Heart right ventricle (tissue), 16 donors: Measurements from ENCODE around the gene PUDP. TPM values are rescaled to one million over a fixed set of nuclear protein-coding genes. Genes with fewer than 3 reads are reported as not detected.

Experiments used
- ATAC-seq, 8 donors: fragments of 200-7000 bp; cut with Tn5 transposase; one replicate each; pipeline ENCODE4 v1.9.1; 2020; ENCODE audit warnings: mild to moderate bottlenecking in 8 of 8, moderate library complexity in 8 of 8, moderate number of reproducible peaks in 1 of 8
- DNase-seq, 2 donors: peaks; one replicate each; pipeline ENCODE4 v3.0.0-alpha.2; 2020
- H3K27ac ChIP-seq, 10 donors: fragments of 200-600 bp; sonication (generic) in 2 of 10; one replicate each; pipeline versions ENCODE4 v1.5.0 to v1.8.0; 2020 to 2022; ENCODE audit warnings: mild to moderate bottlenecking in 3 of 10
- H3K27me3 ChIP-seq, 7 donors: fragments of 200-600 bp; one replicate each; pipeline ENCODE4 v1.8.0; 2021 to 2022; ENCODE audit warnings: mild to moderate bottlenecking in 2 of 7
- H3K36me3 ChIP-seq, 9 donors: fragments of 200-600 bp; sonication (generic) in 1 of 9; one replicate each; pipeline versions ENCODE4 v1.5.0 to v1.8.0; 2020 to 2022; ENCODE audit warnings: mild to moderate bottlenecking in 2 of 9
- H3K4me1 ChIP-seq, 9 donors: fragments of 200-600 bp; sonication (generic) in 1 of 9; one replicate each; pipeline versions ENCODE4 v1.5.0 to v1.8.0; 2020 to 2022; ENCODE audit warnings: mild to moderate bottlenecking in 4 of 9
- H3K4me3 ChIP-seq, 10 donors: fragments of 200-600 bp; sonication (generic) in 2 of 10; one replicate each; pipeline versions ENCODE4 v1.5.0 to v1.8.0; 2020 to 2022; ENCODE audit warnings: mild to moderate bottlenecking in 7 of 10, moderate library complexity in 2 of 10
- H3K9me3 ChIP-seq, 11 donors: fragments of 200-600 bp in 10 of 11; sonication (generic) in 2 of 11; one replicate each; pipeline versions ENCODE4 v1.5.0 to v1.8.0; 2013 to 2022; ENCODE audit warnings: mild to moderate bottlenecking in 2 of 11, control low read depth in 1 of 11, moderate library complexity in 1 of 11
- CTCF ChIP-seq, 9 donors: fragments of 200-600 bp; sonication (generic) in 2 of 9; IDR thresholded peaks; one replicate each; pipeline versions ENCODE4 v1.5.0 to v1.8.0; 2021 to 2022; ENCODE audit warnings: antibody characterized with exemption in 9 of 9, mild to moderate bottlenecking in 5 of 9, moderate library complexity in 1 of 9
- WGBS, 2 donors: extraction: QIAGEN DNeasy Blood & Tissue Kit; methylation state at CpG; one replicate each; pipeline ENCODE4 v1.1.7; 2013; ENCODE audit warnings: inconsistent platforms in 1 of 2; 5-methylcytosine and 5-hydroxymethylcytosine counted together
- intact Hi-C, 10 donors: fragments of 100-400 bp; cut with DNase I; formaldehyde crosslinking; loops; one replicate each; pipeline versions ENCODE4 v1.11.1 to v1.14.2; 2022
- polyA plus RNA-seq, 2 donors: library from polyadenylated mRNA; stranded (reverse); fragments of 200-250 nt; gene quantifications; one replicate each; pipeline ENCODE4 v1.2.3, GENCODE V29; 2013
- total RNA-seq, 10 donors: library from RNA; stranded (reverse); fragmentation: NEBNext Ultra II Directional in 3 of 10; extraction: Animal tissue kit (Norgen Biotek cat#: 25700) in 3 of 10; gene quantifications; one replicate each; pipeline versions ENCODE4 v1.2.1 to v1.2.4, GENCODE V29; 2021 to 2023
- donor health status: Arrhythmogenic right ventricular cardiomyopathy.
- donor health status: ischemic (EF 13 %, LVEDD 7.1; RV severe dilation, severe dysfunction).
- donor health status: healthy with polysubstance abuse.
- donor health status: DM: no; HTN: yes; CAD: no.
- donor health status: DM: no; HTN: no; CAD: no.
- donor health status: ischemic (EF 25% LVEDD 6.9; RV normal size, moderate dysfunction).
- donor health status: ischemic (EF 25% LVEDD 5.7; RV mildly dilated, moderate dysfunction).
- donor health status: healthy.
- donor health status: DM: yes; HTN: yes; CAD: no.
- donor health status: Ischemic cardiomyopathy.
- donor health status: ischemic (EF 35%, LVEDD 5.7; RV mildly dilated, moderate dysfunction).
- donor health status: nonischemic (EF 11% LVEDD 7.7; RV severe dilation, severe dysfunction).
- donor health status: DM: yes; HTN: yes; CAD: no.
- donor health status: PGD.
- donor health status: ischemic (EF 29% LVEDD 5.4; RV normal size, mild dysfunction).
- donor health status: nonischemic (EF 23%, LVEDD 6.1; RV moderate dilation, normal function).

PUDP gene
- total and polyA plus RNA-seq, 12 donors: 9.1 to 27.0 (median 21.0) TPM

GRCh38 chrX:7163146-7163677 is 15.3 kb upstream of the PUDP start:
- Histone ChIP-seq H3K9me3 (peaks cover 0 to 1% (median 0%) of the 10 kb centered on the region in 11 donors), H3K36me3 (no peaks in the 10 kb centered on the region), H3K4me1 (no peaks in the 10 kb centered on the region), H3K27me3 (no peaks in the 10 kb centered on the region), H3K27ac (no peak overlapping the region), H3K4me3 (no peak overlapping the region)
- ATAC-seq (no peak), DNase-seq (no peak)
- 67 to 81% methylated on average over 1 of the region's 1 CpG for WGBS, 2 donors
- intact Hi-C loops: no loop called here
- TF ChIP-seq CTCF (IDR thresholded peaks at IDR 0.05): no peak

- Histone ChIP-seq H3K36me3 (no peaks in the 10 kb centered on the region), H3K4me1 (no peaks in the 10 kb centered on the region), H3K27ac (no peak overlapping the region), H3K9me3 (no peaks in the 10 kb centered on the region), H3K4me3 (no peak overlapping the region), H3K27me3 (no peaks in the 10 kb centered on the region)
- DNase-seq (no peak), ATAC-seq (no peak)
- 80 to 85% methylated on average over 7 of the region's 7 CpGs for WGBS, 2 donors
- intact Hi-C loops: loop anchor here in 1 of 10 donors (10.0 kb wide), 1 partner anchor 1575 kb away; the partner anchor contains the start of gene ANOS1
- TF ChIP-seq CTCF (IDR thresholded peaks at IDR 0.05): no peak
Observed at GRCh38 chrX:7159149-7159861, 11.4 kb upstream of the PUDP start.

GRCh38 chrX:7158468-7158990 is 10.6 kb upstream of the PUDP start:
- no peaks in the 10 kb centered on the region for H3K36me3 ChIP-seq
- DNase-seq: no peak
- H3K4me3 ChIP-seq: no peak overlapping the region
- no peak for TF ChIP-seq CTCF (IDR thresholded peaks at IDR 0.05)
- H3K27me3 ChIP-seq: no peaks in the 10 kb centered on the region
- no peak overlapping the region for H3K27ac ChIP-seq
- 86 to 88% methylated on average over 5 of the region's 5 CpGs for WGBS, 2 donors
- H3K4me1 ChIP-seq: no peaks in the 10 kb centered on the region
- ATAC-seq: no peak
- intact Hi-C loops: loop anchor here in 1 of 10 donors (10.0 kb wide), 1 partner anchor 1576 kb away; the partner anchor contains the start of gene ANOS1
- no peaks in the 10 kb centered on the region for H3K9me3 ChIP-seq

DNA sequence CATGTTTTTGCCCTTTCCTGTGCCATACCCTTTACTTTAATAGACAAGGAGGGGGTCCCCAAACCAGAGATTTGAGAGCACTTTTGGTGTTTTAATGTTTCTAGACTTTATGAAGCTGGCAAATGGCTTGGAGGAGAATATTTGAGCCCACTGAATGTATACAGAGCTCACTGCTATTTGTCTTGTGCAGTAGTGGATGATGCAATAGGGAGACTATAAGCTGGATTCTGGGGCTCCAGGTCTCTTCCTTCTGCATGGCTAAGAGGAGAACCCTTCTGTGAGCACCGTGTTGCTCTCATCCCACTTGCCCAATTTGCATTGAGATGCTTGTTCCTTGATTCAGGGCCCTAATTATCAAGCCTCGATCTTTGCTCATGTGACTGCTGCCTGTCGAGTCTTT is 8.9 kb upstream of the PUDP start:
- Histone ChIP-seq H3K4me1 (no peaks in the 10 kb centered on the region), H3K27me3 (no peaks in the 10 kb centered on the region), H3K36me3 (no peaks in the 10 kb centered on the region), H3K27ac (no peak overlapping the region), H3K9me3 (no peaks in the 10 kb centered on the region), H3K4me3 (no peak overlapping the region)
- DNase-seq (no peak), ATAC-seq (no peak)
- intact Hi-C loops: loop anchor here in 1 of 10 donors (10.0 kb wide), 1 partner anchor 1578 kb away; the partner anchor contains the start of gene ANOS1
- WGBS, 2 donors: 88 to 93% methylated on average over 3 of the region's 3 CpGs
- no peak for TF ChIP-seq CTCF (IDR thresholded peaks at IDR 0.05)
